GM12891 (cell line): ENCODE measurements around the gene ZNF692.

Source experiments
- DNase-seq: peaks from one replicate; pipeline ENCODE4 v3.0.0; 2011; ENCODE audit warnings: low spot score; ENCODE audit not compliant: insufficient read length
- FAIRE-seq: peaks from 2 replicates; lab custom pipeline; 2011; peaks lifted over from hg19 to GRCh38; lab: Jason Lieb, UNC
- PAX5 ChIP-seq: IDR thresholded peaks from 2 replicates; pipeline ENCODE4 v1.6.1; 2011; ENCODE audit warnings: low read length, moderate library complexity, mild to moderate bottlenecking; ENCODE audit not compliant: insufficient read depth, severe bottlenecking
- POLR2A ChIP-seq: IDR thresholded peaks from 2 replicates; pipeline ENCODE4 v1.6.1; 2011; ENCODE audit warnings: low read depth, low read length, control low read depth
- POLR2AphosphoS5 ChIP-seq: IDR thresholded peaks from 2 replicates; pipeline ENCODE4 v1.6.1; 2011; ENCODE audit warnings: low read depth, low read length, control low read depth
- POU2F2 ChIP-seq: IDR thresholded peaks from 2 replicates; pipeline ENCODE4 v1.6.1; 2011; ENCODE audit warnings: low read depth, mild to moderate bottlenecking, control low read depth, low read length, moderate library complexity
- SPI1 ChIP-seq: IDR thresholded peaks from 2 replicates; pipeline ENCODE4 v1.6.1; 2011; ENCODE audit warnings: low read depth, low read length, control low read depth
- TAF1 ChIP-seq: IDR thresholded peaks from 2 replicates; pipeline ENCODE4 v1.6.1; 2011; ENCODE audit warnings: low read depth, low read length, control low read depth

ZNF692 gene

DNA sequence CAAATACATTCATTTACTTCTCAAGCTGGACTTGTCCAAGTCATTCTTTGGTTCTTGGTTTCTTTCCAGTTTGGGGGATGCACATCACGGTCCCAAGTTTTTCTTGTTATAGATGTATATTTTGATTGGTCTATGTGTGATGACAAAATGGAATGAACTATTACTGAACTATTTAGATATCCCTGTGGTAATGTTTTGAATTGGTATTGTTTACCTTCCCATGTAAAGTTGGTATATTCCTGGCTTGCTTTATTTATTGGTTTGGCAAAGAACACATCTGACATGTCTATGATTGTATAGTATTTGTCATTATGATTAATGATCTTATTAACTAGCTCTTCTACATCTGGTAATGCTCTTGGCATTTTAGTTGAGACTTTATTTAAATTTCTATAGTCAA lies 22.4 kb upstream of the ZNF692 start:
- no peak for FAIRE-seq
- TF ChIP-seq PAX5: no peak
- TF ChIP-seq POLR2AphosphoS5: no peak
- no peak for TF ChIP-seq POLR2A
- no peak for TF ChIP-seq TAF1
- TF ChIP-seq SPI1: no peak
- TF ChIP-seq POU2F2: no peak
- DNase-seq: no peak

DNA sequence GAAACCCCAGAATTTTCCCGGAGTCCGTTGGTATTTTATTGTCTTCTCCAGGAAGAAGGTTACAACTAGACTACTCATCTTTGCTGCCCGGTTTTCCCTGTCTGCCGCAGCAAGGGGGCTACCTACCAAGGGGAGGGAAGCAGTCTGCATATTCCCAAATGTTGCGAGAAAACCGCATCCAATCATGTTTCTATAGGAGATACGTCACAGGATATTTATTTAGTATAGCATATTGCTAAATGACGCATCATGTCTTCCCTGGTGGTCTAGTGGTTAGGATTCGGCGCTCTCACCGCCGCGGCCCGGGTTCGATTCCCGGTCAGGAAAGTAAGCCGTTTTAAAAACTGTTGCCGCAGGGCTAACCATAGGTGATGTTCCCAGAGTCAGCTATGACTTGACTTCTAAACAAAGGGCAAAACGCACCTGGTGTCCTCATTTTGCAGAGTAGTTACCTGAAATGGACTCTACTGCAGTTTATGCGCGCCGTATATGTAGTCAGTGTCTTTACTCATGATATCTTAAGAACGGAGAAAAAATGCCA lies 15.2 kb upstream of the ZNF692 start:
- TF ChIP-seq POLR2A (no peak), TAF1 (no peak), POU2F2 (peak; percentile 36; the same call in 1 of the 2 replicates), POLR2AphosphoS5 (no peak), SPI1 (no peak), PAX5 (no peak)
- no peak for FAIRE-seq
- DNase-seq: no peak

DNA sequence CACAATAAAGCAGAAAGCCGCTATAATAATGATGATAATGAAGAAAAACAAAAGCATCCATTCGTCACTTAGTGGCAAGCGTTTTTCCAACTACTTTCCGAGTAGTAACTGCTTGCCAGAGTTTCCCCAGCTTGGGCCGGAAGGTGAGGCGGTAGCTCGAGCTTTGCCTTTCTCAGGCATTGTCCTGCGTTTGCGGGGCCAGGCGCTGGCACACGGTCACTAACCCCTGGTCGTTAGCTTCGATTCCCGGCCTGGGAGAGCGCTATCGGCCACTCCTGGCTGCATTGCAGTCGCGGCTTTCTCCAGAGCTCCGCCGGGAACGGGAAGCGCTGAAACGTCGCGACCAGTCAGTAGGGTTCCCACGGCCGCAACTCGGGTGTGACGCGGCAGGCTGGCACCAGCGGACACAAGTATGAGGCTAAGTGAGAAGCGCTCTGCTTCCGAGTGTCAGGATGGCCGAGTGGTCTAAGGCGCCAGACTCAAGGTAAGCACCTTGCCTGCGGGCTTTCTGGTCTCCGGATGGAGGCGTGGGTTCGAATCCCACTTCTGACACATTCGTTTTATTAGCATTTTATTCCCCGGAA lies 14.6 kb upstream of the ZNF692 start:
- FAIRE-seq (peak; percentile 96), DNase-seq (peak; percentile 60)
- no peak for TF ChIP-seq TAF1
- no peak for TF ChIP-seq POU2F2
- TF ChIP-seq POLR2AphosphoS5: no peak
- TF ChIP-seq POLR2A: peak; percentile 66; the same call in 1 of the 2 replicates
- peak; percentile 45; the same call in 1 of the 2 replicates for TF ChIP-seq SPI1
- peak; percentile 86 for TF ChIP-seq PAX5

DNA sequence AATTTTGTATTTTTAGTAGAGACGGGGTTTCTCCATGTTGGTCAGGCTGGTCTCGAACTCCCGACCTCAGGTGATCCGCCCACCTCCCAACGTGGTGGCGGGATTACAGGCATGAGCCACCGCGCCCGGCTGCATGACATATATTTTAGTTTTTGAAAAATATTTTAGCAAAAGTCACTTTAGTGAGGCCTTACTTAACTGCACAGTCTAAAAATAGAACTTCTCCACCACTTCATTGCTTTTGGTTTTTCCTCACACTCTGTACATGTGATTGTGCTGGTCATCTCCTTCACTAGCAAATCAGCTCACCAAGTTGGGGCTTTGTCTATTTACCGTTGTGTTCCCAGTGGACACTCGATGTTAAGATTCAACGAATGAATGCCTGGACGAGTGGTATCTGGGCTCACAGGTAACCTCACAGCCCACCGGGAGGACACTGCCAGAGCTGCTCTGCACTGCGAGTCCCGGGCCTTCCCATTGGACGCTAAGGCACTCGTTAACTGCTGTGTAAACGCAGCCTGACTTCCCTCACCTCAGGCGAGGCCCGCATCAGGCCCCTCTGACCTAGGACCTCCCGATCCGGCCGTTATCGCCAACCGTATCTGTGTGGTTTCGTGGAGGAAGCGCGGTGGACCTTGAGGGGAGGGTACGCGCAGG lies 14.0 kb upstream of the ZNF692 start:
- DNase-seq (no peak), FAIRE-seq (no peak)
- TF ChIP-seq POLR2A (no peak), POU2F2 (no peak), PAX5 (no peak), TAF1 (no peak), SPI1 (no peak), POLR2AphosphoS5 (no peak)

DNA sequence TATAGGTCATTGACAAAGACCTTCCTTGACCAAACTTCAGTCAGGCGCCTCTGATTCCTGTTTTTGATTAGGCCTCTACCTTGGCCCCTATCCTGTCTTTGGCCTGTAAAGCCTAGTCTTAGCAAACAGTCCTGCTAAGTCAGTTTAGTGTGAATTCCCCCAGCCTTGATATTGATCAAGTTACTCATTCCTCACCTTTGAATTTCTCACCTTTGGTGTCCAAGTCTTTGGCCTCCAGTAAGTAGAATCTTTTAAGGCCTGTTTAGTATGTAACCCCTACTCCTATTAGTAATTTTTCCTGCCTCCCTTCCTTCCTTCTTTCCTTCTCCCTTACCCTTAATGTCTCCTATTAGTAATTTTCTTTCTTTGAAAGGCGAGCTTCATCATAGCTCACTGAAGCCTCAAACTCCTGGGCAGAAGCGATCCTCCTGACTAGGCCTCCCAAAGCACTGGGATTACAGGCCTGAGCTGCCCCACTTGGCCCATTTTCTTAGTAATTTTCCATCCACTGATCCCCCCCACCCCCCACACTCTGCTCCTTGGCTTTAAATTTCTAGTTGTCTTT lies 13.0 kb upstream of the ZNF692 start:
- DNase-seq (no peak), FAIRE-seq (no peak)
- TF ChIP-seq POLR2A: no peak
- TF ChIP-seq TAF1: no peak
- no peak for TF ChIP-seq SPI1
- no peak for TF ChIP-seq POU2F2
- no peak for TF ChIP-seq POLR2AphosphoS5
- no peak for TF ChIP-seq PAX5

DNA sequence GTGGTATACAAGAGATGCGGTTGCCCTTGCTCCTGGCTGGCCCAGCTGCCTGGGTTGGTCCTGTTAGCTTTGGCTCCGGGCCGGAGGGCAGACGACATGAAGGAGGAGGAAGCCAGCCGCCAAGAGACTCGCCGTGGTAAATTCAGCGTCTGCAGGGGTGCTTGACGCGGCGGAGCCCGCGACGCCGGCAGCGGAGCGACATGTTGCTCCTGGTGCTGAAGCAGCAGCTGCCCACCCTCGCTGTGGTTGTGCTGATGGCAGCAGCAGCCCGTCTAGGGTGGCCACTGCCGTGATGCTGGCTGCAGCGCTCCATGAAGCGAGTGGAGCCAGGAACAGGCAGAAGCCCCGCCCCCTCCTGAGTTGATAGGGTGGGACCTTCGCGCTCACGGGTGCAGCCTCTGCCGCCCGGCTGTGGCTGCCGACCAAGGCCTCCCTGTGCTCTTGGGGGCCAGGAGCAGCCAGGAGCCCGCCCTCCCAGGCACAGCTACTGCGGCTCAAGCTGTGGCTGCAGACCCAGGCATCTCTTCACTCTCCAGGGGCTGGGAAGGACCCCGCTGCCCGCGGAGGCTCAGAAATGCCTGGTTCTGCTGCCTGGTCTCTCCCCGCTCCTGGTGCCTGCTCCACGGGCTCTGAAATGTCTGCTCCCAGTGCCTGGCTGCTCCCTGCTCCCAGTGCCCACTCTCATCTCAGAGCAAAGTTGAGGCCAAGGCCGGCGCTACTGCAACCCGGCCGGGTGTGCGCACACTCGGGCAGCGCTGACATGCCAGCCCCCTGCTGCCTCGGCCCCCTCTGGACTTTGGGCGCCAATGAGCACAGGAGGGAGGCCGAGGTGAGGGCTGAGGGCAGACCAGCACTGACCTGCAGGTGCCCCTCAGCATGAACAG lies 4.4 kb upstream of the ZNF692 start:
- DNase-seq (peak; percentile 55), FAIRE-seq (peak; percentile 79)
- peak; percentile 41; the same call in 1 of the 2 replicates for TF ChIP-seq POLR2A
- no peak for TF ChIP-seq POLR2AphosphoS5

DNA sequence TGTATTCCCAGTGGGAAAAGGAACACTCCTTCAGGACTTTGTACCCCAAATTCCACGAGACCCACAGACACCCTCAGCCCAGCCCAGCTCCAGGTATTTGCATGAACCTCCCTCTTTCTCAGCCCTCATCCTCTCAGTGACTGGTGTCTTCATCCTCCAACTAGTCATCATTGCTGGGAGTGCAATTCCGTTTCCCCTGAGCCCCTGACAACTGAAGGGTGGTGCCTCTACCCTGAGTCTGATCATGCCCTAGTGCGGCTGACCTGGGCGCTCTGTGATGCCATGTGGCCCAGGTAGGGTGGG lies 3.8 kb upstream of the ZNF692 start:
- TF ChIP-seq POLR2A (no peak), POLR2AphosphoS5 (no peak), TAF1 (no peak), SPI1 (no peak), PAX5 (no peak), POU2F2 (no peak)
- DNase-seq (no peak), FAIRE-seq (no peak)

DNA sequence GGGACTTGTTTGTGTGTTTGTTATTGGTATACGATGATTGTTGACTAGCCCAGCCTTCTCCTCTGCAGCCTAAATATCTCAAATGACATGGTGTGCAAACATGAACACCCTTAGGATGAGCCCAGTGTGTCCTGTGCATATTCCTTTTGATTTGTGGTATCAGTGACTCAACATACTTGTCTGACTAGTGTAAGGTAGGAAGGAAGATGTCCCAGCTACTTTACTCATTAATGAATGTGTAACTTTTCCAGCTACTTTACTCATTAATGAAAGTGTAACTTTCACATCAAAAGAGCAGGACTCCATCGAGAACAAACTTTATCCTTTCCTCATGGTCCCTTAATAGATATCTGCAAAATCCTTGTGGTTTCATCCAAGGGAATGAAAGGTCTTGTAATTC lies 2.7 kb upstream of the ZNF692 start:
- DNase-seq (no peak), FAIRE-seq (no peak)
- TF ChIP-seq TAF1 (no peak), PAX5 (no peak), SPI1 (no peak), POU2F2 (no peak), POLR2A (no peak), POLR2AphosphoS5 (no peak)

DNA sequence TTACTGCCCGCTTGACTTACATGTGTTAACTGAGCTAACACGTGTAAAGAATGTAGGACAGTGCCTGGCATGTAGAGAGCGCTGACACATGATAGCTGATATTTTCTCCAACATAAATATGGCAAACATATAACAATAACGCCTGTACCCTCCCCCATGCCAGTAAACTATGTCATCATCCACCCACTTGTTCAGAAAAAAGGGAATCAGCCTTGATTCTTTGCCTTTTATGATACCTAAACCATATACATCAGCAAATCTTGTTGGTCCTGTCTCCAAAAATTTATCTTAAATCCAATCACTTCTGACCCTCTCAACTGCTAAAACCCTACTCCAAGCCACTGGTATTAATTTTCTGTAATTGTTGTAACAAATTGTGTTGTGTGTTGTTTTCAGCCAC lies 1.1 kb upstream of the ZNF692 start:
- FAIRE-seq: no peak
- no peak for TF ChIP-seq POLR2A
- TF ChIP-seq PAX5: no peak
- no peak for TF ChIP-seq SPI1
- no peak for TF ChIP-seq POLR2AphosphoS5
- no peak for TF ChIP-seq POU2F2
- TF ChIP-seq TAF1: no peak

DNA sequence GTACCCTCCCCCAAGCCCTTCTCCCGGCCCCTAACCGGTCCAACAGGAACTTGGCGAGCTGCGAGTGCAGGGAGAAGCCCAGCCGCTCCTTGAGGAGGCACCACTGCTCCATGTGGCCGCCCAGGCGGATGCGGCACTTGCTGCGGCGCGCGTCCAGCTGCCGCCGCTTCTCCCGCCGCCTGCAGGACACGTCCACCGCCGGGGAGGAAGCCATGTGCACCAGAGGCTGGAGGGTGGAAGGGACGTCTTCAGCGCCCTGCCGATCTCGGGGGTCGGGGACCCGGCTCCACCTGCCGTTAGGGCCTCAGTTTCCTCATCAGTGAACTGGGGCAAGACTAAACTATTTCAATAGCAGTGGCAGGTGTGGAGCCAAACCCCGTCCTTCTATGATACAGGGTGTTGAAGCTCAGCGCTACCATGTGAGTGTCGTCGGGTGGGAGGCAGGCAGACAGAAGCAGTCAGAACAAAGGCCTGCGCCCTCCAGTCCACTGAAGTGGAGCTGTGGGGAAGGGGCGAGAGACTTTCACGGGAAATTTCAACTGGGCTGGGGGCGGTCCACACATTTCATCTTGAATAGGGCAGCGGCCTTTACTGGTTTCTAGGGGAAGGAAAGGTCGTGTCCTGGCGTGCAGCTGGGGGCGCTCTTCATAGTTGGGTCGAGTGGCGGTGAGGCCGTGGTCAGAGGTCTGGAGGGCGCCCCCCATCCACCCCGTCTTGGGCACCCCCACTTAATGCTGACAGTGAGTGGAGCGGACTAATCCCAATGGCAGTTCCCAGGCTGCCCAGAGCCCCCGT lies 592 bp downstream of the ZNF692 start:
- peak; percentile 41 for FAIRE-seq
- DNase-seq: peak; percentile 66
- TF ChIP-seq POLR2A (no peak; the same call in none of the 2 replicates), POLR2AphosphoS5 (no peak), POU2F2 (0 out of 2 replicates have a peak, but pooled peaks have one; percentile 31)

More for the DNA sequence above, 1.1 kb upstream of the ZNF692 start:
- DNase-seq: no peak
